ENCODE data around the gene GAB2. TPM values are rescaled to one million over a fixed set of nuclear protein-coding genes. Genes with fewer than 3 reads are reported as not detected.

GAB2 gene
- total and polyA plus RNA-seq, 10 of the 15 experiments (the other 5 are each of a cell fraction or from before 2014, with no cell fraction given), result 0.69 to 12.6 (median 3.8) TPM

DNA sequence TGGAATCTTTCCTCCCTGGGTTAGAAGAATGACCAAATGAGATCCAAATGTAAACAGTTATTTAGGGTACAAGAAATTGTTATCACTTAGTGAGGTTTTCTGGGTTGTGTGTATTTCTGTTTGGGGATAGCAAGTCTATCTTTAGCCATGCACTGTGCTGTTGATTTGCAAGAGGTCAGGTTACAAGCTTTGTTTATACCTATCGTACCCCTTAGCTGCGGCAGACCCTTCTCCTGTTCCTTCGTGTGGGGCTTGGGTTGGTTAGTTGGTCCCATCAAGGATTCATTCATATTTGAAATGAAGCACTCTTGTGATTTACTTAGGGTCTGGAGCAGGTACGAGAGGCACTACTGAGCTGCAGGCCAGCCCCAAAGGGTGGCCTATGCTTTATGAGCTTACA lies 156.3 kb downstream of the GAB2 start:
- BruUV-seq (replicated peaks), result no TSS peak
- 77% methylated on average over 4 of the region's 4 CpGs for WGBS (ENCODE audit: insufficient coverage, insufficient replicate concordance, low lambda C conversion rate, missing lambda C conversion rate)
- POLR2A ChIA-PET, result no interaction called here
- H3K4me1 ChIP-seq (ENCODE audit: control insufficient read depth, insufficient read depth, low read length), result no peaks in the 10 kb centered on the region
- no peak for DNase-seq (ENCODE audit: low read depth, low spot score)
- no peak for ATAC-seq
- no peak overlapping the region for H2AFZ ChIP-seq (ENCODE audit: control insufficient read depth, low read depth, low read length)
- no peak overlapping the region for H3K9ac ChIP-seq (ENCODE audit: control insufficient read depth, insufficient read depth, low read length)
- intact Hi-C loops (cut with micrococcal nuclease; ENCODE audit: unreplicated experiment), result no loop called here
- no peak overlapping the region for H3K27ac ChIP-seq (ENCODE audit: control insufficient read depth, insufficient read depth)
- no peaks in the 10 kb centered on the region for H3K9me3 ChIP-seq (replicated peaks; ENCODE audit: control insufficient read depth, insufficient read depth, low read length)
- no peak for FAIRE-seq
- H3K27me3 ChIP-seq (replicated peaks in 1 of 2; ENCODE audit: control insufficient read depth in 2 of 2, insufficient read depth in 2 of 2, low read length in 1 of 2), result no peaks in the 10 kb centered on the region
- CTCF ChIA-PET, result interaction anchor here (0.9 to 1.5 kb wide), 2 partner anchors 24 to 303 kb away, joined by 3 to 5 read pairs; no protein-coding TSS in a partner anchor
- in situ Hi-C loops (cut with MboI), result no loop called here
- TF ChIP-seq SMC3 (IDR thresholded peaks at IDR 0.05; ENCODE audit: borderline replicate concordance, low read length), result no peak
- no peaks in the 10 kb centered on the region for H3K79me2 ChIP-seq (ENCODE audit: control insufficient read depth, insufficient read depth, low read length)
- SMC1A ChIA-PET (ENCODE audit: uncharacterized antibody, unreplicated experiment), result interaction anchor here (1.4 kb wide), 1 partner anchor 33 kb away, joined by 9 read pairs; no protein-coding TSS in a partner anchor
- no peaks in the 10 kb centered on the region for H4K20me1 ChIP-seq (ENCODE audit: control insufficient read depth, insufficient read depth)
- no peak overlapping the region for H3K4me3 ChIP-seq
- no peaks in the 10 kb centered on the region for H3K36me3 ChIP-seq (ENCODE audit: control insufficient read depth in 2 of 2, insufficient read depth in 2 of 2, low read length in 1 of 2)
- no peak overlapping the region for H3K4me2 ChIP-seq (ENCODE audit: control insufficient read depth, insufficient read depth)
- RAD21 ChIA-PET (ENCODE audit: unreplicated experiment), result interaction anchor here (1.1 kb wide), 1 partner anchor 15 kb away, joined by 3 read pairs; no protein-coding TSS in a partner anchor

DNA sequence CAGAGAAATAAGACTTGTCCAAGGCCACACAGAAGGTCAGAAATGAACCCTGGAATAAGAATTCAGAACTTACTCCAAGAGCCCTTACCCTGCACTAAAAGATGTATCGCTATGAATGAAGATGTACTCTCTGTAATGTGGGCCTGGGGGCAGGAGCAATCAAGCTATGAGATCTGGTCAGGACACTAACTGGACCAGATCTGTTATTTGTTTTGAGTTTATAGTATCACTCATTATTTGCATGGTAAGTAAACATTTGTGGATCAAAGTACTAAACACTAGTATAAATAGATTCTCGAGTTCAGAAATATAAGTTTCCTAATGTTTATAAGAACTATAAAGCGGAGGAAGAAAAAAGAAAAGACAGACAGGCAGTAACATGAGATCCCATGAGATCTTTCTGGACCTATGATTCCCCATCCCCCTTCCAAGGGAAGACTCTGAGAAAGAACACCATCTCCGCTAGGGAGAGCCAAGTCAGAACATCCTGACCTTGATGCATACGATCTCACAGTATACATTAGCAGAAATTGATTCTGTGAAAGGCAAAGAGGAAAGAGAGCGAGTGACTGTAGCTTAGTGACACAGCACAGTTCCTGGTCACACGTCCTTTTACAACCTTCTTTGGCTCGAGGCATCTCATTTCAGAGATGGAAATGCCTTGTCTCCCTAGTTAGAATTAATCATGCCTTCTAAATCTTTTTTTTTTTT lies 157.7 kb downstream of the GAB2 start:
- Histone ChIP-seq H3K4me2 (ENCODE audit: control insufficient read depth, insufficient read depth) (no peak overlapping the region), H3K27me3 (replicated peaks in 1 of 2; ENCODE audit: control insufficient read depth in 2 of 2, insufficient read depth in 2 of 2, low read length in 1 of 2) (no peaks in the 10 kb centered on the region), H4K20me1 (ENCODE audit: control insufficient read depth, insufficient read depth) (no peaks in the 10 kb centered on the region), H3K4me3 (no peak overlapping the region), H3K9me3 (replicated peaks; ENCODE audit: control insufficient read depth, insufficient read depth, low read length) (no peaks in the 10 kb centered on the region), H3K9ac (ENCODE audit: control insufficient read depth, insufficient read depth, low read length) (no peak overlapping the region), H2AFZ (ENCODE audit: control insufficient read depth, low read depth, low read length) (no peak overlapping the region), H3K4me1 (ENCODE audit: control insufficient read depth, insufficient read depth, low read length) (no peaks in the 10 kb centered on the region), H3K79me2 (ENCODE audit: control insufficient read depth, insufficient read depth, low read length) (no peaks in the 10 kb centered on the region), H3K27ac (ENCODE audit: control insufficient read depth, insufficient read depth) (no peak overlapping the region), H3K36me3 (ENCODE audit: control insufficient read depth in 2 of 2, insufficient read depth in 2 of 2, low read length in 1 of 2) (no peaks in the 10 kb centered on the region)
- CTCF ChIA-PET, result no interaction called here
- SMC1A ChIA-PET (ENCODE audit: uncharacterized antibody, unreplicated experiment), result interaction anchor here (0.6 kb wide), 2 partner anchors 130 to 203 kb away, joined by 5 to 7 read pairs; no protein-coding TSS in a partner anchor
- in situ Hi-C loops (cut with MboI) (no loop called here), intact Hi-C loops (cut with micrococcal nuclease; ENCODE audit: unreplicated experiment) (no loop called here)
- TF ChIP-seq CBX5 (IDR thresholded peaks at IDR 0.05; ENCODE audit: low read depth) (no peak), SREBF1 (IDR thresholded peaks at IDR 0.05; ENCODE audit: low read length) (no peak), RCOR1 (conservative IDR thresholded peaks at IDR 0.05; ENCODE audit: low read depth, low read length) (no peak), CBFB (IDR thresholded peaks at IDR 0.05; ENCODE audit: low read depth) (no peak), NFXL1 (IDR thresholded peaks at IDR 0.05; ENCODE audit: borderline replicate concordance) (no peak), MTA3 (IDR thresholded peaks at IDR 0.05; ENCODE audit: borderline replicate concordance, low read length) (no peak), BHLHE40 (IDR thresholded peaks at IDR 0.05; ENCODE audit: borderline replicate concordance in 1 of 2, low read depth in 2 of 2, low read length in 1 of 2) (no peak), ETV6 (conservative IDR thresholded peaks at IDR 0.05 in 1 of 2, IDR thresholded peaks at IDR 0.05 in 1 of 2; ENCODE audit: borderline replicate concordance in 1 of 2, low read depth in 1 of 2) (no peak), RAD51 (IDR thresholded peaks at IDR 0.05) (no peak), ZNF274 (IDR thresholded peaks at IDR 0.05; ENCODE audit: insufficient read depth, insufficient read length) (no peak), RFX5 (IDR thresholded peaks at IDR 0.05; ENCODE audit: low read depth, low read length) (no peak), ZNF384 (IDR thresholded peaks at IDR 0.05; ENCODE audit: borderline replicate concordance, low read depth, low read length) (no peak), ZNF217 (IDR thresholded peaks at IDR 0.05) (no peak)
- no peak for DNase-seq (ENCODE audit: low read depth, low spot score)
- ATAC-seq, result no peak
- RAD21 ChIA-PET (ENCODE audit: unreplicated experiment), result no interaction called here
- POLR2A ChIA-PET, result interaction anchor here (0.5 kb wide), 1 partner anchor 31 kb away, joined by 5 read pairs; no protein-coding TSS in a partner anchor
- FAIRE-seq, result peak; percentile 52
- no TSS peak for BruUV-seq (replicated peaks)
- 72% methylated on average over 8 of the region's 8 CpGs for WGBS (ENCODE audit: insufficient coverage, insufficient replicate concordance, low lambda C conversion rate, missing lambda C conversion rate)
